Neural progenitor cell (in vitro differentiated cells): ENCODE results near the gene ZBTB20.

Experiments used
- CTCF ChIP-seq: fragments of 200-600 bp; sonication (generic); IDR thresholded peaks from 2 replicates; pipeline ENCODE4 v1.5.1; 2017; ENCODE audit warnings: antibody characterized with exemption, mild to moderate bottlenecking
- EZH2 ChIP-seq: fragments of 200-600 bp; sonication (generic); IDR thresholded peaks from 2 replicates; pipeline ENCODE4 v1.6.1; 2017; ENCODE audit warnings: antibody characterized with exemption, mild to moderate bottlenecking, moderate library complexity
- EZH2phosphoT487 ChIP-seq: fragments of 200-600 bp; sonication (generic); IDR thresholded peaks from 2 replicates; pipeline ENCODE4 v1.6.1; 2017; ENCODE audit warnings: antibody characterized with exemption

- no peak for TF ChIP-seq EZH2phosphoT487
- TF ChIP-seq CTCF: no peak
- TF ChIP-seq EZH2: no peak
Observed at GRCh38 chr3:114424337-114424736, 722.8 kb downstream of the ZBTB20 start.
